ENCODE data around the gene RBM39. TPM values are rescaled to one million over a fixed set of nuclear protein-coding genes. Genes with fewer than 3 reads are reported as not detected.

The RBM39 gene
- total and polyA plus RNA-seq, 2 of the 13 experiments (the other 11 are each of a cell fraction or from before 2014, with no cell fraction given): 788 to 920 TPM

GRCh38 chr20:35695245-35695749 lies 46.8 kb downstream of the RBM39 start (continued):
- TF ChIP-seq NONO (IDR thresholded peaks at IDR 0.05): no peak
- TF ChIP-seq NONO (CRISPR knock-in tag; conservative IDR thresholded peaks at IDR 0.05): 0 out of 2 replicates have a peak, but pooled peaks have one; percentile 21
- TF ChIP-seq ELF1 (CRISPR knock-in tag; IDR thresholded peaks at IDR 0.05): peak; percentile 53; the same call in 1 of the 2 replicates
- no peak for TF ChIP-seq ZNF441 (CRISPR knock-in tag; IDR thresholded peaks at IDR 0.05; ENCODE audit: borderline replicate concordance)
- peak; percentile 24; the same call in 1 of the 2 replicates for TF ChIP-seq FOXK1 (CRISPR knock-in tag; IDR thresholded peaks at IDR 0.05; ENCODE audit: borderline replicate concordance, low read depth)
- 0 out of 2 replicates have a peak, but pooled peaks have one; percentile 54 for TF ChIP-seq SIX4 (CRISPR knock-in tag; IDR thresholded peaks at IDR 0.05)
- peak; percentile 90 for TF ChIP-seq RARA (CRISPR knock-in tag; IDR thresholded peaks at IDR 0.05)
- TF ChIP-seq ZNF781 (CRISPR knock-in tag; IDR thresholded peaks at IDR 0.05; ENCODE audit: borderline replicate concordance, not compliant biosample characterization): peak; percentile 64
- TF ChIP-seq PAXIP1 (CRISPR knock-in tag; conservative IDR thresholded peaks at IDR 0.05): peak; percentile 90
- TF ChIP-seq BRF2 (CRISPR knock-in tag; IDR thresholded peaks at IDR 0.05): no peak
- TF ChIP-seq ZBTB4 (CRISPR knock-in tag; IDR thresholded peaks at IDR 0.05; ENCODE audit: borderline replicate concordance): no peak
- peak; percentile 49; the same call in 1 of the 2 replicates for TF ChIP-seq HDAC1 (CRISPR knock-in tag; IDR thresholded peaks at IDR 0.05)
- TF ChIP-seq XRCC5 (optimal IDR thresholded peaks at IDR 0.05; ENCODE audit: low read length): peak; percentile 8
- no peak for TF ChIP-seq NFYC (CRISPR knock-in tag; IDR thresholded peaks at IDR 0.05)
- TF ChIP-seq NR2C2 (CRISPR knock-in tag; IDR thresholded peaks at IDR 0.05; ENCODE audit: borderline replicate concordance): peak; percentile 75
- TF ChIP-seq NKX3-1 (CRISPR knock-in tag; IDR thresholded peaks at IDR 0.05): no peak
- TF ChIP-seq HBP1 (CRISPR knock-in tag; IDR thresholded peaks at IDR 0.05; ENCODE audit: low read depth): 0 out of 2 replicates have a peak, but pooled peaks have one; percentile 51
- TF ChIP-seq ELF3 (CRISPR knock-in tag; IDR thresholded peaks at IDR 0.05): no peak
- peak; percentile 48; the same call in 1 of the 2 replicates for TF ChIP-seq TCF7L2 (IDR thresholded peaks at IDR 0.05; ENCODE audit: low read depth, low read length)
- peak; percentile 83 for TF ChIP-seq ZNF644 (CRISPR knock-in tag; IDR thresholded peaks at IDR 0.05; ENCODE audit: low read depth)
- peak; percentile 76 for TF ChIP-seq TCF7 (IDR thresholded peaks at IDR 0.05; ENCODE audit: low read depth)
- TF ChIP-seq TBP (CRISPR knock-in tag; IDR thresholded peaks at IDR 0.05): no peak
- 0 out of 2 replicates have a peak, but pooled peaks have one; percentile 28 for TF ChIP-seq TGIF2 (CRISPR knock-in tag; IDR thresholded peaks at IDR 0.05)
